Liver (tissue), 9 donors: ENCODE measurements around the gene SF3B3. TPM values are rescaled to one million over a fixed set of nuclear protein-coding genes. Genes with fewer than 3 reads are reported as not detected.

ENCODE experiments used
- DNase-seq: peaks from one replicate; pipeline ENCODE4 v3.0.0-alpha.2; 2017; ENCODE audit warnings: low spot score
- H3K27ac ChIP-seq, 2 donors: one replicate each; pipeline ENCODE4 v1.7.0; 2013; ENCODE audit warnings: inconsistent platforms in 2 of 2, low read length in 2 of 2, control low read depth in 1 of 2, low read depth in 1 of 2, mild to moderate bottlenecking in 1 of 2
- H3K27me3 ChIP-seq, 4 donors: one replicate each; pipeline versions ENCODE4 v1.6.1 to v1.7.0; 2013; ENCODE audit warnings: low read length in 3 of 4, inconsistent platforms in 1 of 4, mild to moderate bottlenecking in 1 of 4, moderate library complexity in 1 of 4; ENCODE audit not compliant: control insufficient read depth in 4 of 4, insufficient read depth in 4 of 4
- H3K36me3 ChIP-seq, 4 donors: one replicate each; pipeline versions ENCODE4 v1.6.1 to v1.7.0; 2013; ENCODE audit warnings: low read length in 3 of 4, mild to moderate bottlenecking in 3 of 4, low read depth in 1 of 4, moderate library complexity in 1 of 4; ENCODE audit not compliant: control insufficient read depth in 4 of 4, insufficient read depth in 3 of 4
- H3K4me1 ChIP-seq, 4 donors: one replicate each; pipeline versions ENCODE4 v1.6.1 to v1.7.0; 2013; ENCODE audit warnings: low read length in 3 of 4, mild to moderate bottlenecking in 3 of 4, moderate library complexity in 1 of 4; ENCODE audit not compliant: control insufficient read depth in 4 of 4, insufficient read depth in 4 of 4
- H3K4me3 ChIP-seq, 3 donors: one replicate each; pipeline versions ENCODE4 v1.6.1 to v1.7.0; 2013; ENCODE audit warnings: low read length in 3 of 3, control low read depth in 1 of 3, low read depth in 1 of 3, mild to moderate bottlenecking in 1 of 3
- H3K9ac ChIP-seq, 2 donors: one replicate each; pipeline ENCODE4 v1.7.0; 2013; ENCODE audit warnings: low read length in 2 of 2, mild to moderate bottlenecking in 2 of 2, moderate library complexity in 2 of 2, control low read depth in 1 of 2, low read depth in 1 of 2
- H3K9me3 ChIP-seq, 4 donors: one replicate each; pipeline versions ENCODE4 v1.6.1 to v1.7.0; 2013; ENCODE audit warnings: low read length in 3 of 4; ENCODE audit not compliant: control insufficient read depth in 4 of 4
- ATF3 ChIP-seq: IDR thresholded peaks from 2 replicates; pipeline ENCODE4 v1.6.1; 2016; ENCODE audit warnings: antibody characterized with exemption
- CTCF ChIP-seq: fragments of 150-350 bp; IDR thresholded peaks from 2 replicates; pipeline ENCODE4 v1.5.1; 2017; ENCODE audit warnings: improper control_type of control experiment, low read depth, low read length; ENCODE audit not compliant: missing input control
- EGR1 ChIP-seq, 2 donors: IDR thresholded peaks; 2 replicates each; pipeline ENCODE4 v1.6.1; 2016 to 2018; ENCODE audit warnings: antibody characterized with exemption in 2 of 2, low read depth in 2 of 2
- FOXA1 ChIP-seq: IDR thresholded peaks from 2 replicates; pipeline ENCODE4 v1.6.1; 2016; ENCODE audit warnings: antibody characterized with exemption
- FOXA2 ChIP-seq: IDR thresholded peaks from 2 replicates; pipeline ENCODE4 v1.6.1; 2016; ENCODE audit warnings: antibody characterized with exemption
- GABPA ChIP-seq, 2 donors: IDR thresholded peaks in 1 of 2; conservative IDR thresholded peaks in 1 of 2; 2 replicates each; pipeline ENCODE4 v1.6.1; 2016; ENCODE audit warnings: antibody characterized with exemption in 2 of 2, mild to moderate bottlenecking in 1 of 2, moderate library complexity in 1 of 2
- HNF4A ChIP-seq, 2 donors: conservative IDR thresholded peaks; 2 replicates each; pipeline ENCODE4 v1.6.1; 2016; ENCODE audit warnings: antibody characterized with exemption in 2 of 2, mild to moderate bottlenecking in 2 of 2
- HNF4G ChIP-seq: IDR thresholded peaks from 2 replicates; pipeline ENCODE4 v1.6.1; 2016; ENCODE audit warnings: antibody characterized with exemption
- JUND ChIP-seq, 2 donors: IDR thresholded peaks; 2 replicates each; pipeline ENCODE4 v1.6.1; 2016; ENCODE audit warnings: antibody characterized with exemption in 2 of 2
- NR2F2 ChIP-seq: IDR thresholded peaks from 2 replicates; pipeline ENCODE4 v1.6.1; 2016; ENCODE audit warnings: antibody characterized with exemption
- RAD21 ChIP-seq, 2 donors: IDR thresholded peaks; 2 replicates each; pipeline ENCODE4 v1.6.1; 2016; ENCODE audit warnings: antibody characterized with exemption in 2 of 2, mild to moderate bottlenecking in 2 of 2
- RXRA ChIP-seq, 2 donors: IDR thresholded peaks; 2 replicates each; pipeline ENCODE4 v1.6.1; 2017 to 2018; ENCODE audit warnings: antibody characterized with exemption in 2 of 2, mild to moderate bottlenecking in 1 of 2
- SP1 ChIP-seq: IDR thresholded peaks from 2 replicates; pipeline ENCODE4 v1.6.1; 2018; ENCODE audit warnings: antibody characterized with exemption, mild to moderate bottlenecking
- YY1 ChIP-seq: IDR thresholded peaks from 2 replicates; pipeline ENCODE4 v1.6.1; 2016; ENCODE audit warnings: antibody characterized with exemption, mild to moderate bottlenecking
- ZBTB33 ChIP-seq: IDR thresholded peaks from 2 replicates; pipeline ENCODE4 v1.6.1; 2016; ENCODE audit warnings: antibody characterized with exemption
- WGBS: extraction: QIAGEN DNeasy Blood & Tissue Kit; methylation state at CpG from one replicate; pipeline ENCODE4 v1.1.7; 2013; 5-methylcytosine and 5-hydroxymethylcytosine counted together
- polyA plus RNA-seq, 2 donors: library from polyadenylated mRNA; stranded (reverse) in 1 of 2; unstranded in 1 of 2; fragments of 200-250 nt in 1 of 2; fragments of >200 nt in 1 of 2; fragmentation: Nextera tagmentation in 1 of 2; extraction: Ambion mirVana in 1 of 2; gene quantifications; one replicate each; pipeline versions ENCODE4 v1.2.1 to v1.2.3, GENCODE V29; 2013 to 2015
- total RNA-seq, 2 donors: library from RNA; depleted of rRNA; stranded (reverse); fragments of >200 nt; gene quantifications; one replicate each; pipeline ENCODE4 v1.2.3, GENCODE V29; 2014
- TF ChIP-seq, protein P1 (sequence below): IDR thresholded peaks from 2 replicates; pipeline ENCODE4 v1.6.1; 2016; ENCODE audit warnings: antibody characterized with exemption, mild to moderate bottlenecking
- TF ChIP-seq, protein P2 (sequence below): IDR thresholded peaks from 2 replicates; pipeline ENCODE4 v1.6.1; 2016; ENCODE audit warnings: antibody characterized with exemption
- donor health status: healthy.
- donor health status: healthy.
- donor health status: healthy.
- donor health status: healthy.
- donor health status: healthy.

Gene SF3B3
- total and polyA plus RNA-seq, 4 donors, result 38.9 to 77.8 (median 53.2) TPM

DNA sequence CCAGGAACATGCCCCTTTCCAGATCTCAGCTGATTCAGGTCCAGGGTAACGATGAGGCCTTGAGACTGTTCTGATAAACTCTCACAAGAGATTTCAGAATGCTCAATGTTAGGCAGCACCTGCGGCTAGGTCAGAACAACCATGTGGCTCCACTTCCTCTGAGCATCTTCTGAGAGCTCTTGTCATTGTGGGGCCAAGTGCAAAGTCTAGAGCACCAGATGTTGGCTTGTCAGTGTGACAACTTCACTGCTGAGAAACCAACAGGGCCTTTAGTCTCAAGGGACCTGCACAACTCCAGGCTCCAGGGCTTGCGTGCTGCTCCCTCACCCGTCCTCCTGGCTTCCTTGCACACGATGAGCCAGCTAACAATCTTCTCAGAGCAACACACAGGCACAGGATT, 40.2 kb upstream of the SF3B3 start:
- H3K4me1 ChIP-seq, result no peaks in the 10 kb centered on the region
- no peak for DNase-seq
- no peaks in the 10 kb centered on the region for H3K9me3 ChIP-seq
- no peaks in the 10 kb centered on the region for H3K27me3 ChIP-seq
- no peak for TF ChIP-seq SP1
- H3K4me3 ChIP-seq, result no peak overlapping the region
- 96% methylated on average over 5 of the region's 5 CpGs for WGBS
- H3K27ac ChIP-seq, result no peak overlapping the region
- no peak overlapping the region for H3K9ac ChIP-seq
- H3K36me3 ChIP-seq, result peaks cover 16 to 59% (median 39%) of the 10 kb centered on the region in 4 donors

DNA sequence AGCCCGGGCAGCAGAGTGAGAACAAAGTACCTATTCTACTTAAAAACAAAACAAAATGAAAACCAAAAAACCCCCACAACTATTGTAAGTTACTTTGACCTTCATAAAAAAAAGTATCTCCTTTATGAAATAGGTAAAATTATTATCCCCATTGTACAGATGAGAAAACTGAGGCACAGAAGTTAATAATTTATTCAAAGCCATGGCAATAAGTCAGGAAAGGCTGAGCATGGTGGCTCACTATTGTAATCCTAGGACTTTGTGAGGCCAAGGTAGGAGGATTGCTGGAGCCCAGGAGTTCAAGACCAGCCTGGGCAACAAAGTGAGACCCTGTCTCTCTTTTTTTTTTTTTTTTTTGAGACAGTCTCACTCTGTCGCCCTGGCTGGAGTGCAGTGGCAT, 38.7 kb upstream of the SF3B3 start:
- DNase-seq, result no peak
- 94% methylated on average over 2 of the region's 2 CpGs for WGBS
- no peak overlapping the region for H3K27ac ChIP-seq
- no peak overlapping the region for H3K4me3 ChIP-seq
- H3K4me1 ChIP-seq, result no peaks in the 10 kb centered on the region
- no peak for TF ChIP-seq JUND (IDR thresholded peaks at IDR 0.05)
- TF ChIP-seq FOXA2, result no peak
- TF ChIP-seq HNF4G, result no peak
- TF ChIP-seq, protein P1, sequence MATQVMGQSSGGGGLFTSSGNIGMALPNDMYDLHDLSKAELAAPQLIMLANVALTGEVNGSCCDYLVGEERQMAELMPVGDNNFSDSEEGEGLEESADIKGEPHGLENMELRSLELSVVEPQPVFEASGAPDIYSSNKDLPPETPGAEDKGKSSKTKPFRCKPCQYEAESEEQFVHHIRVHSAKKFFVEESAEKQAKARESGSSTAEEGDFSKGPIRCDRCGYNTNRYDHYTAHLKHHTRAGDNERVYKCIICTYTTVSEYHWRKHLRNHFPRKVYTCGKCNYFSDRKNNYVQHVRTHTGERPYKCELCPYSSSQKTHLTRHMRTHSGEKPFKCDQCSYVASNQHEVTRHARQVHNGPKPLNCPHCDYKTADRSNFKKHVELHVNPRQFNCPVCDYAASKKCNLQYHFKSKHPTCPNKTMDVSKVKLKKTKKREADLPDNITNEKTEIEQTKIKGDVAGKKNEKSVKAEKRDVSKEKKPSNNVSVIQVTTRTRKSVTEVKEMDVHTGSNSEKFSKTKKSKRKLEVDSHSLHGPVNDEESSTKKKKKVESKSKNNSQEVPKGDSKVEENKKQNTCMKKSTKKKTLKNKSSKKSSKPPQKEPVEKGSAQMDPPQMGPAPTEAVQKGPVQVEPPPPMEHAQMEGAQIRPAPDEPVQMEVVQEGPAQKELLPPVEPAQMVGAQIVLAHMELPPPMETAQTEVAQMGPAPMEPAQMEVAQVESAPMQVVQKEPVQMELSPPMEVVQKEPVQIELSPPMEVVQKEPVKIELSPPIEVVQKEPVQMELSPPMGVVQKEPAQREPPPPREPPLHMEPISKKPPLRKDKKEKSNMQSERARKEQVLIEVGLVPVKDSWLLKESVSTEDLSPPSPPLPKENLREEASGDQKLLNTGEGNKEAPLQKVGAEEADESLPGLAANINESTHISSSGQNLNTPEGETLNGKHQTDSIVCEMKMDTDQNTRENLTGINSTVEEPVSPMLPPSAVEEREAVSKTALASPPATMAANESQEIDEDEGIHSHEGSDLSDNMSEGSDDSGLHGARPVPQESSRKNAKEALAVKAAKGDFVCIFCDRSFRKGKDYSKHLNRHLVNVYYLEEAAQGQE, result no peak
- TF ChIP-seq YY1, result no peak
- TF ChIP-seq CTCF, result no peak
- no peak for TF ChIP-seq GABPA (IDR thresholded peaks at IDR 0.05 in 1 of 2, conservative IDR thresholded peaks at IDR 0.05 in 1 of 2)
- TF ChIP-seq ZBTB33, result no peak
- TF ChIP-seq RAD21 (IDR thresholded peaks at IDR 0.05), result no peak
- no peak for TF ChIP-seq EGR1 (IDR thresholded peaks at IDR 0.05; ENCODE audit: low read depth in 2 of 2)
- no peak for TF ChIP-seq FOXA1
- TF ChIP-seq RXRA (IDR thresholded peaks at IDR 0.05), result no peak
- TF ChIP-seq ATF3, result no peak
- no peak for TF ChIP-seq HNF4A (conservative IDR thresholded peaks at IDR 0.05)
- no peak for TF ChIP-seq NR2F2
- TF ChIP-seq, protein P2, sequence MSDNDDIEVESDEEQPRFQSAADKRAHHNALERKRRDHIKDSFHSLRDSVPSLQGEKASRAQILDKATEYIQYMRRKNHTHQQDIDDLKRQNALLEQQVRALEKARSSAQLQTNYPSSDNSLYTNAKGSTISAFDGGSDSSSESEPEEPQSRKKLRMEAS, result no peak
- no peaks in the 10 kb centered on the region for H3K27me3 ChIP-seq
- no peaks in the 10 kb centered on the region for H3K9me3 ChIP-seq
- H3K9ac ChIP-seq, result no peak overlapping the region
- peaks cover 7 to 50% (median 35%) of the 10 kb centered on the region in 4 donors for H3K36me3 ChIP-seq
